HL-60 (cell line): ENCODE measurements around the gene ZBTB44.
"Not testable (repeated sequence)": the region's sequence is repeated elsewhere in the genome, so short reads cannot be mapped to it uniquely, and the experiment has no call there.

ENCODE experiments used
- DNase-seq, 2 experiments: peaks; one replicate each; pipeline ENCODE4 v3.0.0-alpha.2; 2010 to 2020; ENCODE audit warnings: low read depth in 1 of 2, low spot score in 1 of 2
- H3K27ac ChIP-seq: fragments of 250-450 bp; sonication (Bioruptor Pico); replicated peaks from 2 replicates; pipeline ENCODE4 v1.5.1; 2020; ENCODE audit warnings: mild to moderate bottlenecking, moderate library complexity
- H3K27me3 ChIP-seq: fragments of 250-450 bp; sonication (Bioruptor Pico); 2 replicates; pipeline ENCODE4 v1.5.1; 2021; ENCODE audit warnings: mild to moderate bottlenecking, moderate library complexity; ENCODE audit not compliant: insufficient read depth, poor library complexity, severe bottlenecking
- H3K4me3 ChIP-seq: replicated peaks from 2 replicates; pipeline ENCODE4 v1.5.1; 2011; ENCODE audit warnings: mild to moderate bottlenecking, control low read depth, low read length; ENCODE audit not compliant: insufficient read depth
- CTCF ChIP-seq: IDR thresholded peaks from one replicate; pipeline ENCODE4 v1.5.1; 2011; ENCODE audit warnings: low read length, control low read depth, inconsistent platforms; ENCODE audit not compliant: insufficient read depth
- GABPA ChIP-seq: IDR thresholded peaks from 2 replicates; pipeline ENCODE4 v1.6.1; 2012; ENCODE audit warnings: low read depth
- POLR2AphosphoS5 ChIP-seq: IDR thresholded peaks from 2 replicates; pipeline ENCODE4 v1.6.1; 2012; ENCODE audit warnings: low read depth
- REST ChIP-seq: IDR thresholded peaks from 2 replicates; pipeline ENCODE4 v1.6.1; 2012; ENCODE audit warnings: low read depth; ENCODE audit not compliant: insufficient replicate concordance
- SPI1 ChIP-seq: IDR thresholded peaks from 2 replicates; pipeline ENCODE4 v1.6.1; 2012; ENCODE audit warnings: low read depth, mild to moderate bottlenecking, borderline replicate concordance

ZBTB44 gene

GRCh38 chr11:130198292-130198691, 116.4 kb downstream of the ZBTB44 start:
- no peak overlapping the region for H3K27ac ChIP-seq
- H3K4me3 ChIP-seq: no peak overlapping the region
- TF ChIP-seq CTCF: no peak
- TF ChIP-seq SPI1: no peak
- TF ChIP-seq REST: no peak
- no peak for TF ChIP-seq GABPA
- no peak for TF ChIP-seq POLR2AphosphoS5
- H3K27me3 ChIP-seq: no peaks in the 10 kb centered on the region
- DNase-seq: no peak

- no peak overlapping the region for H3K4me3 ChIP-seq
- DNase-seq: no peak
- H3K27ac ChIP-seq: no peak overlapping the region
- H3K27me3 ChIP-seq: no peaks in the 10 kb centered on the region
- TF ChIP-seq SPI1: no peak
These were observed 117.2 kb downstream of the ZBTB44 start for GRCh38 chr11:130197386-130198035.

GRCh38 chr11:130194241-130195023, 120.3 kb downstream of the ZBTB44 start:
- H3K27me3 ChIP-seq: no peaks in the 10 kb centered on the region
- no peak for TF ChIP-seq REST
- TF ChIP-seq SPI1: no peak
- TF ChIP-seq GABPA: no peak
- no peak for TF ChIP-seq POLR2AphosphoS5
- no peak for TF ChIP-seq CTCF
- H3K27ac ChIP-seq: no peak overlapping the region
- H3K4me3 ChIP-seq: no peak overlapping the region
- DNase-seq: no peak

GRCh38 chr11:130193551-130193950, 121.2 kb downstream of the ZBTB44 start:
- not testable (repeated sequence) for DNase-seq, H3K27ac ChIP-seq

GRCh38 chr11:130192845-130193267, 121.9 kb downstream of the ZBTB44 start:
- TF ChIP-seq REST (no peak), SPI1 (no peak), GABPA (no peak), CTCF (no peak), POLR2AphosphoS5 (no peak)
- no peak overlapping the region for H3K27ac ChIP-seq
- no peak for DNase-seq
- no peak overlapping the region for H3K4me3 ChIP-seq
- H3K27me3 ChIP-seq: no peaks in the 10 kb centered on the region

More at GRCh38 chr11:130193551-130193950, 121.2 kb downstream of the ZBTB44 start:
- H3K27me3 ChIP-seq, H3K4me3 ChIP-seq: not testable (repeated sequence)
